CD14-positive monocyte (primary cell): ENCODE data around the gene NPAS2. TPM values are rescaled to one million over a fixed set of nuclear protein-coding genes. Genes with fewer than 3 reads are reported as not detected.
A peak's percentile ranks its signal among the peaks of the same experiment; 100 is the strongest.

ENCODE experiments used
- DNase-seq, 3 donors: peaks; one replicate each; pipeline ENCODE4 v3.0.0-alpha.2; 2011 to 2022
- H2AFZ ChIP-seq: 2 replicates; pipeline ENCODE4 v1.6.0; 2012; ENCODE audit warnings: mild to moderate bottlenecking, low read depth, low read length, inconsistent platforms; ENCODE audit not compliant: insufficient read depth, poor library complexity, severe bottlenecking
- H3K27ac ChIP-seq, 2 donors: 1 replicate in 1 of 2; 2 replicates in 1 of 2; pipeline ENCODE4 v1.5.1; 2012 to 2013; ENCODE audit warnings: low read length in 2 of 2, control low read depth in 1 of 2, inconsistent platforms in 1 of 2, low read depth in 1 of 2, mild to moderate bottlenecking in 1 of 2
- H3K27me3 ChIP-seq, 2 donors: one replicate each; pipeline versions ENCODE4 v1.6.0 to v1.6.1; 2011 to 2013; ENCODE audit warnings: low read length in 2 of 2; ENCODE audit not compliant: control insufficient read depth in 2 of 2, insufficient read depth in 2 of 2
- H3K36me3 ChIP-seq, 2 donors: replicated peaks in 1 of 2; 1 replicate in 1 of 2; 2 replicates in 1 of 2; pipeline versions ENCODE4 v1.5.1 to v1.6.1; 2012 to 2013; ENCODE audit warnings: low read length in 2 of 2, control low read depth in 1 of 2, inconsistent platforms in 1 of 2, mild to moderate bottlenecking in 1 of 2; ENCODE audit not compliant: insufficient read depth in 2 of 2, control insufficient read depth in 1 of 2
- H3K4me1 ChIP-seq, 2 donors: 1 replicate in 1 of 2; 2 replicates in 1 of 2; pipeline versions ENCODE4 v1.5.1 to v1.6.1; 2012 to 2013; ENCODE audit warnings: low read length in 2 of 2, control low read depth in 1 of 2, inconsistent platforms in 1 of 2, mild to moderate bottlenecking in 1 of 2, moderate library complexity in 1 of 2; ENCODE audit not compliant: insufficient read depth in 2 of 2, control insufficient read depth in 1 of 2
- H3K4me2 ChIP-seq: replicated peaks from 2 replicates; pipeline ENCODE3; 2012; ENCODE audit warnings: low read length, moderate library complexity, mild to moderate bottlenecking; ENCODE audit not compliant: poor library complexity, severe bottlenecking; ENCODE audit errors: extremely low read depth
- H3K4me3 ChIP-seq, 3 experiments: fragments of 200-600 bp in 1 of 3; sonication (generic) in 1 of 3; replicated peaks in 1 of 3; 1 replicate in 2 of 3; 2 replicates in 1 of 3; pipeline ENCODE4 v1.5.1; 2011 to 2013; ENCODE audit warnings: low read length in 3 of 3, mild to moderate bottlenecking in 3 of 3, control low read depth in 2 of 3, low read depth in 2 of 3, inconsistent platforms in 1 of 3, moderate library complexity in 1 of 3
- H3K79me2 ChIP-seq: 2 replicates; pipeline ENCODE4 v1.6.0; 2012; ENCODE audit warnings: mild to moderate bottlenecking, control low read depth, inconsistent platforms, low read length, moderate library complexity; ENCODE audit not compliant: insufficient read depth
- H3K9ac ChIP-seq: 2 replicates; pipeline ENCODE4 v1.6.0; 2017; ENCODE audit warnings: low read length, mild to moderate bottlenecking; ENCODE audit not compliant: insufficient read depth, poor library complexity, severe bottlenecking
- H3K9me3 ChIP-seq, 2 donors: replicated peaks in 1 of 2; 1 replicate in 1 of 2; 2 replicates in 1 of 2; pipeline versions ENCODE4 v1.5.1 to v1.6.1; 2012 to 2013; ENCODE audit warnings: low read length in 2 of 2, control low read depth in 1 of 2; ENCODE audit not compliant: control insufficient read depth in 1 of 2, insufficient read depth in 1 of 2
- H4K20me1 ChIP-seq: 2 replicates; pipeline ENCODE4 v1.6.0; 2012; ENCODE audit warnings: mild to moderate bottlenecking, low read length, control low read depth, moderate library complexity; ENCODE audit not compliant: insufficient read depth
- H3K27ac Mint-ChIP-seq, 7 donors: one replicate each; pipeline ENCODE4 v1.8.0; 2020; ENCODE audit warnings: mild to moderate bottlenecking in 7 of 7, mixed read lengths in 7 of 7, moderate library complexity in 6 of 7, inconsistent platforms in 2 of 7
- H3K27me3 Mint-ChIP-seq, 3 donors: one replicate each; pipeline ENCODE4 v1.8.0; 2021 to 2022; ENCODE audit warnings: low read depth in 3 of 3, mild to moderate bottlenecking in 3 of 3, mixed read lengths in 3 of 3, moderate library complexity in 3 of 3, inconsistent platforms in 1 of 3
- H3K36me3 Mint-ChIP-seq, 2 donors: one replicate each; pipeline ENCODE4 v1.8.0; 2020; ENCODE audit warnings: mixed read lengths in 2 of 2, inconsistent platforms in 1 of 2, mild to moderate bottlenecking in 1 of 2
- H3K4me1 Mint-ChIP-seq: one replicate; pipeline ENCODE4 v1.8.0; 2020; ENCODE audit warnings: mild to moderate bottlenecking, mixed read lengths
- H3K4me3 Mint-ChIP-seq, 2 donors: one replicate each; pipeline ENCODE4 v1.8.0; 2020; ENCODE audit warnings: mild to moderate bottlenecking in 2 of 2, mixed read lengths in 2 of 2, moderate library complexity in 1 of 2
- H3K9me3 Mint-ChIP-seq, 7 donors: one replicate each; pipeline ENCODE4 v1.8.0; 2020 to 2022; ENCODE audit warnings: mixed read lengths in 7 of 7, mild to moderate bottlenecking in 6 of 7, moderate library complexity in 6 of 7, inconsistent platforms in 2 of 7
- WGBS: methylation state at CpG from one replicate; pipeline ENCODE4 v1.1.5; 2013; ENCODE audit warnings: missing lambda C conversion rate; ENCODE audit not compliant: insufficient coverage; 5-methylcytosine and 5-hydroxymethylcytosine counted together
- intact Hi-C, 2 donors: fragments of 100-400 bp; cut with micrococcal nuclease; formaldehyde crosslinking; loops; one replicate each; pipeline versions ENCODE4 v1.15.0 to v1.15.1; 2023
- polyA plus RNA-seq, 3 donors: library from polyadenylated mRNA; depleted of rRNA in 1 of 3; unstranded in 2 of 3; stranded (reverse) in 1 of 3; fragments of 300-500 nt in 2 of 3; fragments of >200 nt in 1 of 3; fragmentation: Illumina TruSeq in 2 of 3; gene quantifications; 1 replicate in 2 of 3; 2 replicates in 1 of 3; pipeline ENCODE4 v1.2.3, GENCODE V29; 2012 to 2021
- TF ChIP-seq, protein P1 (sequence below): fragments of 200-600 bp; IDR thresholded peaks from one replicate; pipeline ENCODE4 v1.8.0; 2022; ENCODE audit warnings: antibody characterized with exemption, mild to moderate bottlenecking

Gene NPAS2
- polyA plus RNA-seq, 3 donors, result not detected

- no peak overlapping the region for H3K4me3 Mint-ChIP-seq
- intact Hi-C loops, result no loop called here
- H3K27me3 Mint-ChIP-seq, result peaks cover 0 to 2% (median 1%) of the 10 kb centered on the region in 3 donors
- H3K27ac Mint-ChIP-seq, result peak overlapping the region in 1 of 7 donors; percentile 60
- WGBS, result 38% methylated on average over 4 of the region's 9 CpGs
- TF ChIP-seq, protein P1, sequence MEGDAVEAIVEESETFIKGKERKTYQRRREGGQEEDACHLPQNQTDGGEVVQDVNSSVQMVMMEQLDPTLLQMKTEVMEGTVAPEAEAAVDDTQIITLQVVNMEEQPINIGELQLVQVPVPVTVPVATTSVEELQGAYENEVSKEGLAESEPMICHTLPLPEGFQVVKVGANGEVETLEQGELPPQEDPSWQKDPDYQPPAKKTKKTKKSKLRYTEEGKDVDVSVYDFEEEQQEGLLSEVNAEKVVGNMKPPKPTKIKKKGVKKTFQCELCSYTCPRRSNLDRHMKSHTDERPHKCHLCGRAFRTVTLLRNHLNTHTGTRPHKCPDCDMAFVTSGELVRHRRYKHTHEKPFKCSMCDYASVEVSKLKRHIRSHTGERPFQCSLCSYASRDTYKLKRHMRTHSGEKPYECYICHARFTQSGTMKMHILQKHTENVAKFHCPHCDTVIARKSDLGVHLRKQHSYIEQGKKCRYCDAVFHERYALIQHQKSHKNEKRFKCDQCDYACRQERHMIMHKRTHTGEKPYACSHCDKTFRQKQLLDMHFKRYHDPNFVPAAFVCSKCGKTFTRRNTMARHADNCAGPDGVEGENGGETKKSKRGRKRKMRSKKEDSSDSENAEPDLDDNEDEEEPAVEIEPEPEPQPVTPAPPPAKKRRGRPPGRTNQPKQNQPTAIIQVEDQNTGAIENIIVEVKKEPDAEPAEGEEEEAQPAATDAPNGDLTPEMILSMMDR, result no peak
- H3K27me3 ChIP-seq, result no peaks in the 10 kb centered on the region
- H3K4me2 ChIP-seq, result no peak overlapping the region
- no peak for DNase-seq
- peaks cover 6% of the 10 kb centered on the region for H3K4me1 Mint-ChIP-seq
- no peak overlapping the region for H3K9ac ChIP-seq
- H3K9me3 Mint-ChIP-seq, result no peaks in the 10 kb centered on the region
- H3K9me3 ChIP-seq, result no peaks in the 10 kb centered on the region
- H3K27ac ChIP-seq, result no peak overlapping the region
- peaks cover 38 to 88% of the 10 kb centered on the region in 2 donors for H3K36me3 ChIP-seq
- H2AFZ ChIP-seq, result no peak overlapping the region
- H4K20me1 ChIP-seq, result peaks cover 19% of the 10 kb centered on the region
- H3K4me3 ChIP-seq, result no peak overlapping the region
- no peaks in the 10 kb centered on the region for H3K79me2 ChIP-seq
- no peaks in the 10 kb centered on the region for H3K4me1 ChIP-seq
- peaks cover 52 to 88% of the 10 kb centered on the region in 2 donors for H3K36me3 Mint-ChIP-seq
Observed at GRCh38 chr2:101026253-101026701, 206.3 kb downstream of the NPAS2 start.

DNA sequence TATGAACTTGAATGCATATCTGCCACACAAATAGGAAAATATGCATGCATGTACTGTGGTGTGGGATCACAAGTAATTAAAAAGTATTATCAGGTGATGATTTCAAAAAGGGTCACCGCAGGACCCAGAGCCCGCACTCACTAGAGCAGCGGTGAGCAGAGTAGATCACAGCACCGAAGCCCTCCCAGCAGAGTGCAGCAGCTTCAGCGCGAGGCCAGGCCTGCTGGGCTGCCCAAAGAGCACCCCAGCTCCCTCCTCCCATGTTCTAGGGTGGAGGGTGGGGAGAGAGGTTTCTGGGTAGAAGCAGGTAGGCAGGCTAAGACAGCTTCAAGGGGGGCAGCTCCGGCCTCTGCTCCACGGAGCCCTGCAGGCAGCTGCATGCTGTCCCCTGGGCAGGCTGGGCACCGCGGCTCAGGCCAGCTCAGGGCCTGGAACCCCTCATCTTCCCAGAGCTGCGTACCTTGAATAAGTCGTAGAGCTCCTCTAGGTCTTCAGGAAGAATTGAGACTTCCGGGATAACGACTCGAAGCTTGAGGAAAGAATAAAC, 207.1 kb downstream of the NPAS2 start:
- intact Hi-C loops, result no loop called here
- H3K4me3 Mint-ChIP-seq, result no peak overlapping the region
- Histone ChIP-seq H3K9me3 (no peaks in the 10 kb centered on the region), H3K27me3 (no peaks in the 10 kb centered on the region), H3K4me2 (no peak overlapping the region), H3K36me3 (peaks cover 32 to 88% of the 10 kb centered on the region in 2 donors), H2AFZ (no peak overlapping the region), H3K27ac (no peak overlapping the region), H3K9ac (no peak overlapping the region), H3K79me2 (no peaks in the 10 kb centered on the region), H3K4me3 (no peak overlapping the region), H3K4me1 (no peaks in the 10 kb centered on the region), H4K20me1 (peaks cover 26% of the 10 kb centered on the region)
- H3K27ac Mint-ChIP-seq, result peak overlapping the region in 1 of 7 donors; percentile 31
- no peaks in the 10 kb centered on the region for H3K9me3 Mint-ChIP-seq
- DNase-seq, result no peak
- H3K27me3 Mint-ChIP-seq, result peaks cover 0 to 2% (median 0%) of the 10 kb centered on the region in 3 donors
- peaks cover 9% of the 10 kb centered on the region for H3K4me1 Mint-ChIP-seq
- 94% methylated on average over 11 of the region's 15 CpGs for WGBS
- H3K36me3 Mint-ChIP-seq, result peaks cover 50 to 84% of the 10 kb centered on the region in 2 donors
- TF ChIP-seq, protein P1, result no peak
